Right lung (tissue), 5 donors: ENCODE data around the gene PLD5. TPM values are rescaled to one million over a fixed set of nuclear protein-coding genes. Genes with fewer than 3 reads are reported as not detected.
"Not testable (repeated sequence)": the region's sequence is repeated elsewhere in the genome, so short reads cannot be mapped to it uniquely, and the experiment has no call there.

Source experiments
- DNase-seq, 2 donors: peaks; one replicate each; pipeline ENCODE4 v3.0.0-alpha.2; 2013
- polyA plus RNA-seq, 5 donors: library from polyadenylated mRNA; unstranded; fragments of 120-200 nt; gene quantifications; one replicate each; pipeline versions ENCODE4 v1.2.1 to v1.2.3, GENCODE V29; 2013; ENCODE audit warnings: inconsistent platforms in 1 of 5, low replicate concordance in 1 of 5; ENCODE audit not compliant: insufficient read length in 5 of 5, insufficient read depth in 1 of 5

PLD5 gene
- polyA plus RNA-seq, 5 donors: 0.19 to 0.59 (median 0.36) TPM

DNA sequence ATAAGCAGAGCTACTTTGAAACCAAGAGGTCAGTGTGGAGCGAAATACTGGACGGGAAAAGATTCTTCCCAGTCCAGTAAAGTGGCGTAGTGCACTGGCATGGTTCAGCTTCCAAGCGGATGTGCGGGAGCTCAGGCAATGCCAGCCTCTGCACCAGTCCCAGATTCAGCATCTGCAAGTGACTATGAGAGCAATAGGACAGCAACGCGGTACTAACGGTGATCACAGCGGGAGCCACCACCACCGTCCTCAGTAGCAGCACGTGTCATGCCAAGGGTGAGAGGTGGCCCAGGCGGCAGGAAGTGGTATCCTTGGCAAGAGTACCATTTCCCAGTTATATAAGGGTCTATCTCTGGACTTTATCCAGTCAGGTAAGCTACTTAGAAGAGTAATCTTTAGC, 17.8 kb downstream of the PLD5 start:
- no peak for DNase-seq

GRCh38 chr1:242489545-242489944, 35.0 kb downstream of the PLD5 start:
- DNase-seq: no peak

GRCh38 chr1:242477944-242478343, 46.6 kb downstream of the PLD5 start:
- DNase-seq: peak; percentile 35 to 40

DNA sequence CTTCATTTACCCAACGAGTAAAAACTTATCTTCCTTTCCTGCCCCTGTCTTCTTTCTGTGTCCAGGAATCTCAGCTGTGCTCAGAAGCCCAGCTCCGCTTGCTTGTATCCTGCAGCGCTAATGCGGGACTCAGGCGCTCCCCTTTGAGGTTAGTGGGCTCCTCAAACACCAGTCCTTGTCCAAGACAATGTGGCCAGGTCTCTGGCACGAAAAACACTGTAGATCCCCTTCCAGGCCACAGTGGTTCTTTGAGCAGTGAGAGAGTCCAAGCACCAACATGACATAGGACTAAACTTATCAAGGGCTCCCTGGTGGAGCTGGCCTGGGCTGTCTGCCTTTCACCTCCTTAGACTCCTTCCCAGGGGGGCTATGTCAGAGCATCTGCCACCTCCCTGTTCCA, 53.7 kb downstream of the PLD5 start:
- DNase-seq: no peak

- DNase-seq: no peak
Measured at GRCh38 chr1:242468784-242469183, 55.7 kb downstream of the PLD5 start.

- DNase-seq: peak in 1 of 2 donors; percentile 38
Measured at GRCh38 chr1:242467556-242468145, 56.8 kb downstream of the PLD5 start.

GRCh38 chr1:242462867-242463266, 61.6 kb downstream of the PLD5 start:
- DNase-seq: no peak

- DNase-seq: not testable (repeated sequence)
Measured at GRCh38 chr1:242459740-242460139, 64.8 kb downstream of the PLD5 start.

GRCh38 chr1:242456726-242457269, 67.7 kb downstream of the PLD5 start:
- DNase-seq: no peak

GRCh38 chr1:242455052-242455361, 69.5 kb downstream of the PLD5 start:
- no peak for DNase-seq

- DNase-seq: peak; percentile 31 to 39
Measured at GRCh38 chr1:242454262-242455051, 70.0 kb downstream of the PLD5 start.

DNA sequence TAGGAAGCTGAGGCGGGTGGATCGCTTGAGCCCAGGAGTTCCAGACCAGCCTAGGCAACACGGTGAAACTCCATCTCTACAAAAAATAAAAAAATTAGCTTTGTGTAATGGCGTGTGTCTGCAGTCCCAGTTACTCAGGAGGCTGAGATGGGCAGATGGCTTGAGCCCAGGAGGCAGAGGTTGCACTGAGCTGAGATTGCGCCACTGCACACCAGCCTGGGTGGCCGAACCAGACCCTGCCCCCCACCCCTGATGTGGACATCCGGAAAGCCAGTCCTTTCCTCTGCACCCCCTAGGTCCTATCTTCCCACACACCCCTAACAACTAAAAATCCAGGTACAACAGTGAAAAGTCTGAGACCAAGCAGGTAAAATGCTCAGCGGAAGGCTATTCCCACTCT, 71.9 kb downstream of the PLD5 start:
- no peak for DNase-seq

DNA sequence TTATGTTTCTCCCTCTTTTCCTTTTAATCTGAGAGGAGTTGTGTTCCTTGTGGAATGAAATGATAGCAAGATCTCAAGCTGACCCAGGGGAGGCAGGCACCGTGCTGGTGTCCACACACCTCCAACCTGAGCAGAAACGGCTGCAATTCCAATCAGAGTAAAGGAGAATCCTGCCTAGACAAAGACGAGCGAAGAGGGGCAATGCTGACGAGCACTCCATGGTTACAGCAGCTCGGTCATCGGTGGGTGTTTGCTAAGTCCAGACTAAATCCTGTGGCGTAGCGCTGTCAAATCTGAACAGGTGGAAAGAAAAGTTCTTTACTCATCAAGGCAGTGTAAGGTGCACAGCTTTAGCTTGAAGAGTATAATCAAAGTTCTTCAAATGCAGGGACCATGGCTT, 74.8 kb downstream of the PLD5 start:
- no peak for DNase-seq

- DNase-seq: no peak
Measured at GRCh38 chr1:242448910-242449645, 75.4 kb downstream of the PLD5 start.

DNA sequence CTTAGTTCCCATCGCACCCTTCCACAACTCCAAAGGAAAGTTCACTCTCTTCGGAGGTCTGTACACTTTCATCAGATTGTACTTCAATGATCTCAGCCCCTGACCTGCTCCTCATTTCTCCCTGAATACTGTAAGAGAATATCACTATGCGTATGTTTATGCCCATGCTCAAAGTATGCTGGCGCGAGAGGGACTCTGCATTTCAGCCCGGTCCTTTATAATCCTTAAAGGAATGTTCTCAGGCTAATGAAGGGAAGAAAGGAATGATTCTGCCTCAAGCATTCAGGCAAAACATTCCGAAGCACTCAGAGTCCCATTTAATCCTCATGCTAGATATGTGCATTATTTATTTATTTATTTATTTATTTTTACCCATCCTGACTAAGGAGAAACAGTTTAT, 76.8 kb downstream of the PLD5 start:
- no peak for DNase-seq

DNA sequence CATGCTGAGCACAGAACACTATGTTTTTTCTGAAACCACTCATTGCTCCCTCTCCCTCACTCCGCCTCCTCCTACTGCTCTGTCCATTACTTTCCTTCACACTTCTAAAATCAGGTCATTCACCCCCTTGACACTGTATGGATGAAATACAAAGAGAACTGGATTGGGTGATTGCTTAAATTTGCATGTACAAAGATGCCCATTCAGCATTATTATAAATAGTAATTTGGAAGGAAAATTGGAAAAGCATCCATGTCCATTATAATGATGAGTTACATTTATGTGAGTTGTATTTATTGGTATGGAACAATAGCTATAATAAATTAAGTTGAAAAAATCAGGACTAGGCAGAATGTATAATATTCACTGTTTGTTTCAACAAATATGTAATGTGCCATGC, 83.7 kb downstream of the PLD5 start:
- no peak for DNase-seq

DNA sequence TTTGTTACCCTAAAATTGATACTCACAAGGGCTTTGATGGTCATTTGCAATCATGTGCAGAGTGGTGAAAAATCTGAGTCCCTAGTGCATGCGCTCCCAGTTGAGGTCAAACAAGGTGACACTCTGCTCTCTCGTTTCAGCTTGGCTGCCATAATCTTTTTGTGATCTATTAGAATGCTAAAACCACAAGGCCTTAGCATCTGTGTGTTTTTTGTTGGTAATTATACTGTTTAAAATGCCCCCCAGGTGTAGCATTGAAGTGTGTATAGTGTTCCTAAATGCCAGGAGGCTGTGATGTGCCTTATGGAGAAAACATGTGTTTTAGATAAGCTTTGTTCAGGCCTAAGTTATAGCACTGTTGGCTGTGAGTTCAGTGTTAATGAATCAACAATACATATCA, 89.3 kb downstream of the PLD5 start:
- no peak for DNase-seq

DNA sequence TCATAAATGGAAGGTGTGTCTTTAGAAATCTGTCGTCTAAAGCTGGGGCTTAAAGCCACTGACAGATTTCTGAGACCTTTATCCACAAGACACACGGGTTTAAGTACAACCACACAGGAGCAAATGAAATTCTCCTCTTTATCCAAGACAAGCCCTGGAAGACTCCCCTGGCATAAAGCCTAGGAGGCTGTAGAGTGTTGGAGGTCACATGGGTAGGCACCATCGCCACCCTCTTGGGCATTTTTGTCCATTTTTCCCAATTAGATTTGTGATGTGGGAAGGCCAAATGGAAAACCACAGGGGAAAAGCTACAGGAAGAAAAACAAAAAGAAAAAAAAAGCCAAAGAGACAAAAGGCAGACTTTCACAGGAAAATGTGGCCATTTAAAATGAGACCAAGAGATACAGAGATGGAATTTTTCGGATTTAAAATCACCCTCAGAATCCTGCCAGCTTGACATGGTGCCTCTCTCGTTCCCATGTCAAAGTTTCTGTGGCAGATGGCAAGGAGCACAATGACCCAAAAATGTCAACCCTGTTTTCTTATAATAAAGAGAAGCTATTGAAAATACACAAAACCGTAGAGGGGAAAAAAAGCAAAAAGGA, 91.9 kb downstream of the PLD5 start:
- DNase-seq: no peak

- DNase-seq: no peak
Measured at GRCh38 chr1:242431786-242432185, 92.7 kb downstream of the PLD5 start.

- no peak for DNase-seq
Measured at GRCh38 chr1:242430956-242431355, 93.5 kb downstream of the PLD5 start.

DNA sequence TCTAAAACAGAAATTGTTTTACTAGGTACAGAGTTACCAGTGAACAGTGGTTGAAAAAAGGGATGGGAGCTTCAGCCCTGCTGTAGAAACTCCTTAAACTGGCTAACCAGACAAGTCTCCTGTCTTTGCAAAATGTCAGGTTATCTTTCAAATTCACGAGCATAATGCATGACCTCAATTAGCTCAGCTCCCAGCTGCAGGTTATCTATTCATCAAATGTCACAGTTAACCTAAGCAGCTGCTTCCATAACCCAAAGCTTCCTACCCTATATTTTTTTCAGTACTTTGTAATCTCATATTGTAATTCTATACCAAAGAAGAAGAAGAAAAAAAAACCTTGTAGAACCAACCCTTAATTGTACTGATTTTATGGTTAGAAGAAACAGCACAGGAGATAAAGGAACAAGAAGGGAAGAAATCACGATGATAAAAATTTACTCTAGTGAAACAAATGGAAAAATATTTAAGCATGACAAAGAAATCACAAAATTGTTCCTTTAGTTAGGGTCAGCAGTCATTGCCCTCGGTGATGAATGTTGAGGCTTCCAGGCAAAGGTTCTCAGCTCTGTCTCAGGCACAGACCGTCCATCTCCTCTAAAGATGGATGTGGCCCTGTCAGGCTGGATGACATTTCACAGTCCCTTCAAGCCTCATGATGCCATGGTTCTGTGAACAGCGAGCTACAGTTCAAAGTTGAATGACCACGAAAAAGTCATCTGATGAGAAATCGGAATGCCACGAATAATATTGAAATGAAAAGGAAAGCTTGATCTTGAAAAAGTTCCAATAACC, 95.9 kb downstream of the PLD5 start:
- no peak for DNase-seq

DNA sequence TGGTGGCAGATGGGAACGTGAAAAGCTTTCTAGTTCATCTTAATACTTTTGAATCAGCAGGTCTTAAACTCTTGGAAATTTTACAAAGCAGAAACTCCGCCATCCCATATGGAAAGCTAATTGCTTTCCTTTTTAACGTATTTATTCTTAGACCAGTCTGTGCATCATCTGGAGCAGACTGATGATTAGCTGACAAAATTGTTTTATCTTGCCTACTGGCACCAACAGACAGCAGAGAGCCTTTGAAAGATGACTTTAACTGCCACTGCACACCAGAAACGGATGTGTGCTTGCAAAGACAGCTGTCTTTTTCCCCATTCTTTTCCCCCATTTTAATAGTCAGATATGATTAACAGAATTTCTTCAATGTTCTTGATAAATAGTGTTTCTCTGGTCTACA, 97.0 kb downstream of the PLD5 start:
- peak; percentile 15 to 20 for DNase-seq
